HTR-8/SVneo (cell line): Measurements from ENCODE around the gene SGCG.
"Not testable (repeated sequence)": the region's sequence is repeated elsewhere in the genome, so short reads cannot be mapped to it uniquely, and the experiment has no call there.

ENCODE experiments used
- DNase-seq: peaks from one replicate; pipeline ENCODE4 v3.0.0; 2011; ENCODE audit warnings: low spot score, mixed read lengths; ENCODE audit not compliant: insufficient read length
- FAIRE-seq: peaks from 2 replicates; lab custom pipeline; 2011; peaks lifted over from hg19 to GRCh38; lab: Jason Lieb, UNC

The SGCG gene

DNA sequence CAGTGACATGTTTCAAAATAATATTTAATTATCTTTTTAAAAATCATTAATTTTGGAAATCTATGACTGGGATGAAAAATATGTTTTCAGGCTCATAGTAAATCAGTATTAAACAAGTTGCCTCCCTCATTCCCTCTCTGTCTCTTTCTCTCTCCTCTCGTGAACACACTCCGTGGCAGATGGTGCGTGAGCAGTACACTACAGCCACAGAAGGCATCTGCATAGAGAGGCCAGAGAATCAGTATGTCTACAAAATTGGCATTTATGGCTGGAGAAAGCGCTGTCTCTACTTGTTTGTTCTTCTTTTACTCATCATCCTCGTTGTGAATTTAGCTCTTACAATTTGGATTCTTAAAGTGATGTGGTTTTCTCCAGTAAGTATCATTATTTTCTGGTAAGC is 22.7 kb downstream of the SGCG start:
- FAIRE-seq = no peak
- DNase-seq = no peak

DNA sequence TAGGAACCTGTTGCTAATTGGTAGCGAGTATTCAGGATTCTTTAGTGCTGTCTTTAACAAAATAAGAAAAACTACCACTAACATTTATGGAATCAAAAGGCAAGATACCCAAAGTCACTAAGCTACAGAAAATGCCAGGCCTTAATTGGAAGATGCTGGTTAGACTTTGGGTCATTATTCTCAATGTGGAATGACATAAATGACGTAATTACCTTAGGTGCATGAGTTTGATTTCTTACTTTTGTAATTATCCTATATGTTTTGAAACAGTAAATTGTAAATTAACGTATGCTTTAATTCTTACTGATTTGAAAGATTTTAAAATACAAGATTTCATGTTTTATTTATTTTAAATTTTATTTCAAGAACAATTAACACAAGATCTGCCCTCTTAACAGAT is 25.0 kb downstream of the SGCG start:
- DNase-seq = no peak
- FAIRE-seq = no peak

GRCh38 chr13:23212671-23213070 is 31.9 kb downstream of the SGCG start:
- FAIRE-seq = no peak
- no peak for DNase-seq

DNA sequence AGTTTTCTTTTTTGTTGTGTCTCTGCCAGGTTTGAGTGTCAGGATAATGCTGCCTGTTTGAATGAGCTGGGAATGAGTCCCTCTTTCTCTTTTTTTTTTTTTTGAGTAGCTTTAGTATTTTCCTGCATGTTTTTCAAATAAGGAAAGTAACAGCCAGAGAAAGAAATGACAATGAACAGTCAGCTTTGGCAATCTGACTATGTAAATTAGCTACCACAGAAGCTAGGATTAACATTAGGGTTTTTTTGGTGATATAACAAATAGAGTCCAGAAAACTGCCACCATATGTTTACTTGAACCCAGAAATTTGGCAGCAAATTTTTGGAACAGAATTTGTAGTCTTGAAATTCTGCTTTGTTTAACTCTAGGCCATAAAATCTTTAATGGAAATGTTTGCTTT is 50.5 kb downstream of the SGCG start:
- FAIRE-seq (no peak), DNase-seq (no peak)

DNA sequence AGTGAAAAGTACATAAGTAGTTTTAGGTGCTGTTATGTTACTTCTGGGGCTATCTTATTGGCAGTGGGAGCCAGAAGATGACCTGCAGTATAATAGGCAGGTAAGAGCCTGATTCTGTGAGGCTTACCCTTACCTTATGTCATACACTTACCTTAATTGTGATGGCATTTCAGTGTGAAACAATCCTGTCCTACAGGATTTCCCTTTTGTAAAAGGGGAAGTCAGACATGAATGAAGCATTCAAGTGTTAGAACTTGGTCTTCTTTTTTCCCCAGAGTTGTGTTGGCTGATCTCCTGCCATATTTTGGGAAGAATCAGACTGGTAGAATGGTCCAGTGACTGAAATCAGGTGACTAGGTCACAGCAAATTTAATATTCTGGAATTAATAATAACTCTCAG is 55.2 kb downstream of the SGCG start:
- DNase-seq = no peak
- no peak for FAIRE-seq

DNA sequence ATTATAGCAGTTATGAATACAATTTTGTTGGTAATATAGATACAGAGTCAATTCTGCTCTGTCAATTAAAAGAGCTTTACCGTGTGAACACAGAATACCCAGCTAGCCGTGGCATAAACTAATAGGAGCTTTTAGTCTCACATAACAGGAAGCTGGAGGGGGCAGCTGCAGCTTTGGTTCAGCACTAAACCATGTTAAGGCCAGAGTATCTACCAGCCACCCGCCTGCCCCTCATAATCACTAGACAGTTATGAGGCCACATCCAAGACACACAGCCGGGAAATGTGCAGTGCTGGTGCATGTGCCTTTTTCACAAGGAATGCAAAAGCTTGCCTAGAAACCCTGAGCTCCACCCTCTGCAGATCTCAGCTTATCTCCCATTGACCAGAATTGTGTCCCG is 62.3 kb downstream of the SGCG start:
- no peak for FAIRE-seq
- no peak for DNase-seq

- not testable (repeated sequence) for FAIRE-seq, DNase-seq
These were observed 67.6 kb downstream of the SGCG start for GRCh38 chr13:23248410-23248809.

DNA sequence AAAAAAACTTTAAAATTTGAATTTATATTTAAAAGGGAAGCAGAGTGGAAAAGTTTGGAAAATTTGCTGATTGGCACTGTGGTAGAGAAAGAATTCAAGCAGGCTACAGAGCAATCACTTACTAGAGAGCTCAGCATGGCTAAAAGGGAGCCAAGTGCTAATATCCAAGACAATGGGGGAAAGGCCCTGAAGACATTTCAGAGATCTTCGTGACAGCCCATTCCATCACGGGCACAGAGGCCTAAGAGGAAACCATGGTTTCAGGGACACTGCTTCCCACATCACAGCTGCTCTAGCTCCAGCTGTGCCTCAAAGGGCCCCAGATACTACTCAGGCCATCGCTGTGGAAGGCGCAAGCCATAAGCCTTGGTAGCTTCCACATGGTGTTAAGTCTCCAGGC is 73.7 kb downstream of the SGCG start:
- FAIRE-seq (no peak), DNase-seq (no peak)

DNA sequence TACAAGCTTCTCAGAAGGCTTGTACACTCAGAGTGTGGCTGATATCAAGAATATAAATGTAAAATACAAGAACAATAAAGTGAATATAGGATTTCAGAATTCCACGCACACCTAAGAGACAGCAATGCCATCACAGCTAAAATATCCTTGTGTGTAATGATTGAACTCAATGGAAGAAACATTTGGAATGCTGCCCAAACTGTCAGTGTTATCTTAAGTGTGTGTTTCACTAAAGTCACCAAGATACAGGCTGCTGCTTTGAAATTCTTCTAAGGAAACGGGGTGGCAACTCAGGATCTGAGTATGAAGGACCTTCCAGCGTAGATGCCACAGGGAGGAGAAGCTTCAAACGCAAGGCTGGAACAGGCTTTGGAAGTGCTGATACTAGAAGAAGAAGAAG is 86.8 kb downstream of the SGCG start:
- DNase-seq (no peak), FAIRE-seq (no peak)

- DNase-seq (no peak), FAIRE-seq (no peak)
These were observed 87.7 kb downstream of the SGCG start for GRCh38 chr13:23268441-23268840.

- FAIRE-seq (no peak), DNase-seq (no peak)
These were observed 90.6 kb downstream of the SGCG start for GRCh38 chr13:23271331-23271730.

DNA sequence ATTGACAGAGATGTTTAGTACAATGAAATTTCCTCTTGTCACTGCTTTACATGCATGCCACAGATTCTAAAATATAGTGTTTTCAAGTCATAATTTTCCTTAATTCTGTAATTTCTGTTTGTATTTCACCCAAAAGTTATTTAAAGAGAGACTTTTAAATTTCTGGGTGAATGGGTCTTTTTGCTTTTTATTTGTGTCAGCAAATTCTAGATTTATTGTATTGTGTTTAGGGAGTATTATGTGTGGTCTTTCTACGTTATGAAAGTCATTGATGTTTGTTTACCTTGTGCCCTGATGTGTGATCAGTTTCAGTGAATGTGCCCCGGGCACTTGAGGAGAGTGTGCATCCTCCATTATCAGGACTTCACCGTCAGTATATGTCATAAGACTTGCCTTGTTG is 92.7 kb downstream of the SGCG start:
- FAIRE-seq (no peak), DNase-seq (no peak)

DNA sequence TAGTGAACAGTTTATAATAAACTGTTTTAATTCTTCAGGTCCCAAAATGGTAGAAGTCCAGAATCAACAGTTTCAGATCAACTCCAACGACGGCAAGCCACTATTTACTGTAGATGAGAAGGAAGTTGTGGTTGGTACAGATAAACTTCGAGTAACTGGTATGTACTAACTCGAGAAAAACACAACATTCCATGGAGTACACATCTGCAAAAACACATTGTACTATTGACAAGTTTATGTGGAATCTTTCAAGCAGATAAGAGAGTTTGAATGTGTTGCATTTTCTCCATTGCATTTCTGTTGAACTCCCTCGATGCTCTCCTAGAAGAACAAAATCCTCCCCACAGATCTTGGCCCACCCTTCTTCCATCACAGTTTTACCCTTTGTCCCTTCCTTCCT is 98.5 kb downstream of the SGCG start:
- FAIRE-seq (no peak), DNase-seq (no peak)

DNA sequence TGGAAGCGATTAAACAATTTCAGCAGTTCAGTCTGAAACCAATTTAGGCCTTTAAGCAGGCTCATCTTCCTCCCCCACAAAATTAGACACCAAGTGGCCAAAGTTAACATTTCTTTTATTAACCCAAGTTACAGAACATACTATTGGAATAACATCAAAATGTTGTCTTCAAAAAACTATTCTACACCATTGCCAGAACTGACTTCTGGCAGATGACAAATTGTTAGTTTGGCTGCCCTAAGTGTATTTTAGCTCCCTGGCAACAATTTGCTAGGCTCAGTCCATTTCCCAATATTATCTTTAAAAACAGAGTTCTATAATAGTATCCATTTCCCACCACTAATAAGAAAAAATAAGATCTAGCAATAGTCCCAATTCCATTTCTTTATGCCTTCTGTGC is 107.8 kb downstream of the SGCG start:
- FAIRE-seq = no peak
- no peak for DNase-seq

- DNase-seq = no peak
- FAIRE-seq = no peak
These were observed 108.2 kb downstream of the SGCG start for GRCh38 chr13:23288995-23289394.

GRCh38 chr13:23289917-23290357 is 109.2 kb downstream of the SGCG start:
- DNase-seq (peak; percentile 63), FAIRE-seq (peak; percentile 33)

GRCh38 chr13:23292586-23292985 is 111.8 kb downstream of the SGCG start:
- FAIRE-seq (no peak), DNase-seq (peak; percentile 2)

- FAIRE-seq, DNase-seq: not testable (repeated sequence)
These were observed 134.1 kb downstream of the SGCG start for GRCh38 chr13:23314837-23315236.

DNA sequence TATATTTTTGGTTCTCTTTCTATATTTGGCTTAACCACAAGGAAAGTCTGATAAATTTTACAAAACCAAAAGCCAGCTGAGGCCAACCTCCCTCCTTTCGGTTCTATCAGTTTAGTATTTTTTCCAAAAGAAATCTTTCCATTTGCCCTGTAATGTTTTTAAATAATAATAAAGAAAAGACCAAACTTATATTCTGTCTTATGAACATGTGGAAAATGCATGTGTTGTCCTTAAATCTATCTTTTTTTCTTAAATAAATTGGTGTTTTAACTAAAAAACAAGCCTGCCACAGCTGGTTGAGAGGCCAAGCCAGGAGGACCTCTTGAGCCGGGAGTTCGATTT is 139.1 kb downstream of the SGCG start:
- FAIRE-seq = no peak
- DNase-seq = no peak

- no peak for DNase-seq
- no peak for FAIRE-seq
These were observed 140.3 kb downstream of the SGCG start for GRCh38 chr13:23320926-23321534.

GRCh38 chr13:23321535-23322241 is 140.9 kb downstream of the SGCG start:
- FAIRE-seq = peak; percentile 9
- DNase-seq = peak; percentile 61
